DLD1 (cell line): Measurements from ENCODE around the gene BCL2L14.
"Not testable (repeated sequence)": the region's sequence is repeated elsewhere in the genome, so short reads cannot be mapped to it uniquely, and the experiment has no call there.

Source experiments
- in situ Hi-C: cut with HindIII; loops from 2 replicates; pipeline ENCODE4 v1.10.0; 2017; ENCODE audit warnings: low sequenced_read_pairs

BCL2L14 gene

GRCh38 chr12:12097891-12098690 is 27.4 kb downstream of the BCL2L14 start:
- in situ Hi-C loops, result no loop called here

DNA sequence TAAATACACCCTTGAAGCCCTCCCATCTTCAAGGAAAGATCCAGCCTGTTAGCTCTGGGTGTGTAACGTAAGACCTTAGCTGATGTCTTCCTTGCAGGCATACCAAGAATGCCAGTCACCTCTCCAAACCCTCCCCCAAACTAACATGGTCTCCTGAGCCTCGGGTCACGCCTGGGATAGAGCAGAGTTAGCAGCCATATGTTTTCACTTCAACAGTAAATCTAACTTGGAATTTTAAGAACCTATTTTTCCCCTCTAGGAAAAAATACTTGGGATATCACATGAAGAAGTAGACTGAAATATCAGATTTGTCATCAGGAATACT is 27.9 kb downstream of the BCL2L14 start:
- in situ Hi-C loops, result no loop called here

GRCh38 chr12:12099102-12099501 is 28.4 kb downstream of the BCL2L14 start:
- in situ Hi-C loops, result no loop called here

DNA sequence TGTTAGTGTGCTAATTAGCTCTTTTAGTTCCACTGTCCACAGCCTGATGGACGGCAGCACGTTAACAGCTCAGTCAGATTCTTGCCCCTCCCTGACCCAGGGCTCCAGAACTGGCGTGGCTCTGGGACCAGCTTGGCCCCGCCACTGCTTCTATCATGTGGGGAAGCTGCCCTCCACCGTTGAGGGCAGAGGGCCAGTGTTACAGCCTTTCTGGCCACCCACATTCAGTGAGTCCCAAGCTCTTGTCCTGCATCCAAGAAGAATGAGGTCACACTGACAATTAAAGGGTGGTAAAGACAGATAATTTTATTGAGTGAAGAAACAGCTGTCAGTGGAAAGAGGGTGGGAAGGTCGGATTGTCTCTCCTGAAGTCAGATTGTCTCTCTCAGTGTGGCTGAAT is 36.9 kb downstream of the BCL2L14 start:
- in situ Hi-C loops, result no loop called here

GRCh38 chr12:12108441-12109058 is 37.8 kb downstream of the BCL2L14 start:
- in situ Hi-C loops, result no loop called here

GRCh38 chr12:12110923-12111555 is 40.3 kb downstream of the BCL2L14 start:
- in situ Hi-C loops, result not testable (repeated sequence)

DNA sequence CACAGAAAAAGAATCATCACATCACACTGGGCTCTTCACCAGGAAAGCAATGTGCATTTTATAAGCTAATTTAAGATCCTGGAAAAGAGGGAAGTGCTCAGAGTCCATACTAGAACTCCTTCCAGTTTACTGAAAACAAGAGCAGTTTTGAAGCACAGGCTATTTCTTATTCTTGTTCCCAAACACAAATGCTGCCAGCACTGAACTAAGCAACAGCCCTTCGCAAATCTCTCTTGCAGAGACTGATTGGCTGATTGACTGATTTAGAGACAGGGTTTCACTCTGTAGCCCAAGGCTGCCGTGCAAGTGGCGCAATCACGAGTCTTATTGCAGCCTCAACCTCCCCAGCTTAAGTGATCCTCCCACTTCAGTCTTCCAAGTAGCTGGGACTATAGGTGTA is 44.8 kb downstream of the BCL2L14 start:
- in situ Hi-C loops, result no loop called here

DNA sequence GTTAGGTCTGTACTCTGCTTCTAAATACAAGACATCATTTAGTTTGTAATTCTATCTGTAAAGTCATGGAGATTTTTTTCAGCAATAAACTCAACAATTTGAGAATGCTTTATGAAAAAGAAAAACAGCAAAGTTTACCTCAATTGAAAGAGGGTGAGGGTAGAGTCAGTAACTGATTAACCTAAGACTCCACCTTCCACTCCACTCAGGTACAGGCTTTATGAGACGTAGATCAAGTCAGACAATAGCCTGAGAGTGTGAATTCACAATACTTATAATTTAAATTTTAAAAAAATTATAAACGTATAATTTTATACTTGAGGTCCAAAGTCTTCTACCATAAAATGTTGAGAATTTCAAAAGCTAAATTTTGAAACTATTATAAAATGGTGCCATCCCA is 45.9 kb downstream of the BCL2L14 start:
- in situ Hi-C loops, result no loop called here

- in situ Hi-C loops, result no loop called here
These were observed 50.3 kb downstream of the BCL2L14 start for GRCh38 chr12:12121061-12121460.

GRCh38 chr12:12123036-12123604 is 52.4 kb downstream of the BCL2L14 start:
- in situ Hi-C loops, result no loop called here

DNA sequence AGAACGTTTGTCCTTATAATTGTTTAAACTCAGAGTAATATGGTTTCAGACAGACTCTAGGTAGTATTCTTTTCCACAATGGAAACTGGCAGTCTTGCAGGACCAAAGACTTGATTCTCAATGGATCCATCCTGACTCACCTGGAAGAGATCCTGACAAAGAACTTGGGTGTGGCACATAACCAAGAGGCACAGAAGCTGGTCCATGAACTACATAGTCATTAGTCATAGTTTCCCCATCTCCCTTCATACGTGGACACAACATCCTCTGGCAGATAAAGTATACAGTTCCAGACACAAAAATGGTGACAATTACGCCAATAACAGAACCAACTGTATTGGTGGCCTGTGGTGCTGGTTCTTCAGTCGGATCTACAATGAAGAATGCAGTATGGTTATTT is 55.8 kb downstream of the BCL2L14 start:
- in situ Hi-C loops, result no loop called here

DNA sequence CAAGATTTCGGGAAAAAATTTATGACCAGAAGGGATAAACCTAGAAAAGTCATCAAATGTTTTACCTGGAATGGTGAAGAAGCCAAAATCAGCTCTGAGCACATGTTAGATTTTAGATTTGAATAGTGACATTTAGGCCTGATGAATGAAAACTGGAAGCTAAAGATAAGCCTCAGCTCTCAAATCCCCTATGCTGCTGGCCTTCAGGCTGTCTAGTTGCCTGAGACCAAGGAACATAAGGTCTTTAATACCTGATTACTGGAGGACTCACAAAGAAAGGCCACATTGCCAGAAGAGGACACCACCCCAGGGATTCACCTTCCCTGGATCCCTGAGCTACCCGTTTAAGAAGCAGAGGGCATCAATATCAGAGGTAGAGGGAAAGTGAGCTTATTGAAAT is 56.6 kb downstream of the BCL2L14 start:
- in situ Hi-C loops, result no loop called here

DNA sequence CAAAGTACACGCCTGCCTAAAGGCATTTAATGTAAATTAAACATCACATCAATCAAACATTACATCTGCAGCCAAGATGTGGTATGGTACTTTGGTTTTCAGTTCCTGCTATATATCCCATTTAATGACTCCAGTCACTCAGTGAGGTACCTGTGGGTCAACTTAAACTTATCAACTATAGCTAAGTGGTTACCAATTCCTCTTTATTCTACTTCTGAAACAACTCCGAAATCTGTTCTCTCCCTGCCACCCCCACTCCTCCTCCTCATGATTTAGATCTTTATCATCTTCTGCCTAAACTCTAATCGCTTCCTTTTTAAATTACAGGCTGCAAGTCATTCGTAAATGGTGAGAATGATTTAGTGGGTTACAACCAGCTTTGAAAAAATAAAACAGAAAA is 57.9 kb downstream of the BCL2L14 start:
- in situ Hi-C loops, result no loop called here

DNA sequence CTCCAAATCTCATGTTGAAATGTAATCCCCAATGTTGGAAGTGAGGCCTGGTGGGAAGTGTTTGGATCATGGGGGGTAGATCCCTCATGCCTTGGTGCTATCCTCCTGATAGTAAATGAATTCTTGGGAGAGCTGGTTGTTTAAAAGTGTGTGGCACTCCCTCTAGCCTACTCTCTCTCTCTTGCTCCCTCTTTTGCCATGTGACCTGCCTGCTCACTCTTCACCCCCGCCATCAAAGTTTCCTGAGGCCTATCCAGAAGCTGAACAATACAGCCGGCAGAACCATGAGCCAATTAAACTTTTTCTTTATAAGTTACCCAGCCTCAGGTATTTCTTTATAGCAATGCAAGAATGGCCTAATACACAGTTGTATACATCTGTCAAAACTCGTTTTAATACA is 62.5 kb downstream of the BCL2L14 start:
- in situ Hi-C loops, result no loop called here

GRCh38 chr12:12133785-12134184 is 63.0 kb downstream of the BCL2L14 start:
- in situ Hi-C loops, result no loop called here

- in situ Hi-C loops, result no loop called here
These were observed 67.7 kb downstream of the BCL2L14 start for GRCh38 chr12:12138203-12139154.

GRCh38 chr12:12141000-12141399 is 70.3 kb downstream of the BCL2L14 start:
- in situ Hi-C loops, result no loop called here

DNA sequence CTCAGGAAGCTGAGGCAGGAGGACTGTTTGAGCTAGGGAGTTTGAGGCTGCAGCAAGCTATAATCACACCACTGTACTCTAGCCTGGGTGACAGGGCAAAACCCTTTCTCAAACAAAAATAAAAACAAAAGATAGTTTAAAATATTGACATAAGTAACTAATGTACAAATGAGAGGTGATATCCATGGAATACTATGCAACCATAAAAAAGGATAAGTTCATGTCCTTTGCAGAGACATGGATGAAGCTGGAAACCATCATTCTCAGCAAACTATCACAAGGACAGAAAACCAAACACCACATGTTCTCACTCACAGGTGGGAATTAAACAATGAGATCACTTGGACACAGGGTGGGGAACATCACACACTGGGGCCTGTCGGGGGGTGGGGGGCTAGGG is 73.8 kb downstream of the BCL2L14 start:
- in situ Hi-C loops, result not testable (repeated sequence)

GRCh38 chr12:12147111-12147510 is 76.4 kb downstream of the BCL2L14 start:
- in situ Hi-C loops, result no loop called here
